Naive thymus-derived CD8-positive, alpha-beta T cell (primary cell): Measurements from ENCODE around the gene POLR2M. TPM values are rescaled to one million over a fixed set of nuclear protein-coding genes. Genes with fewer than 3 reads are reported as not detected.

Source experiments
- ATAC-seq, 2 donors: fragments of 150-1000 bp; cut with Tn5 transposase in 1 of 2; sonication (Bioruptor Pico), chemical (Tn5 transposase) in 1 of 2; 1 replicate in 1 of 2; 2 replicates in 1 of 2; pipeline ENCODE4 v1.10.0; 2021; ENCODE audit warnings: mild to moderate bottlenecking in 2 of 2, moderate library complexity in 2 of 2
- POLR2A ChIA-PET: fragments of 350-600 bp; sonication (Branson Sonifier 250); formaldehyde crosslinking; loops from one replicate; lab custom pipeline; 2021; ENCODE audit warnings: antibody characterized with exemption; lab: Charles Lee
- DNase-seq, 10 donors: peaks; one replicate each; pipeline versions ENCODE4 v3.0.0 to v3.0.0-alpha.2; 2020 to 2022
- H3K27ac Mint-ChIP-seq, 10 donors: one replicate each; pipeline ENCODE4 v1.8.0; 2020 to 2022; ENCODE audit warnings: mild to moderate bottlenecking in 10 of 10, mixed read lengths in 10 of 10, moderate library complexity in 4 of 10, inconsistent platforms in 1 of 10
- H3K27me3 Mint-ChIP-seq, 5 donors: one replicate each; pipeline ENCODE4 v1.8.0; 2021 to 2022; ENCODE audit warnings: mixed read lengths in 5 of 5
- H3K36me3 Mint-ChIP-seq, 3 donors: one replicate each; pipeline ENCODE4 v1.8.0; 2020 to 2022; ENCODE audit warnings: mixed read lengths in 3 of 3, mild to moderate bottlenecking in 2 of 3, inconsistent platforms in 1 of 3
- H3K4me1 Mint-ChIP-seq, 4 donors: one replicate each; pipeline ENCODE4 v1.8.0; 2021 to 2022; ENCODE audit warnings: mixed read lengths in 4 of 4
- H3K4me3 Mint-ChIP-seq, 10 donors: one replicate each; pipeline ENCODE4 v1.8.0; 2020 to 2022; ENCODE audit warnings: mild to moderate bottlenecking in 10 of 10, mixed read lengths in 10 of 10, moderate library complexity in 6 of 10, inconsistent platforms in 1 of 10
- H3K9me3 Mint-ChIP-seq, 9 donors: one replicate each; pipeline ENCODE4 v1.8.0; 2020 to 2022; ENCODE audit warnings: mixed read lengths in 9 of 9, mild to moderate bottlenecking in 3 of 9, inconsistent platforms in 1 of 9, moderate library complexity in 1 of 9
- polyA plus RNA-seq, 3 donors: library from polyadenylated mRNA; unstranded; fragments of 300-500 nt; fragmentation: Illumina TruSeq; gene quantifications; one replicate each; pipeline ENCODE4 v1.2.3, GENCODE V29; 2021
- total RNA-seq, 8 experiments: library from RNA in 2 of 8; stranded (reverse) in 2 of 8; gene quantifications; one replicate each; pipeline ENCODE4 v1.2.3 and lab custom pipeline; 2021 to 2026

The POLR2M gene
- total and polyA plus RNA-seq, 5 experiments from 2014 or later, result 46.0 to 114 (median 56.7) TPM

GRCh38 chr15:57677204-57677603 lies 29.3 kb upstream of the POLR2M start:
- Mint-ChIP-seq H3K4me3 (no peak overlapping the region), H3K9me3 (peaks cover 0 to 3% (median 0%) of the 10 kb centered on the region in 9 donors), H3K27ac (no peak overlapping the region), H3K27me3 (peaks cover 7 to 35% (median 15%) of the 10 kb centered on the region in 5 donors), H3K36me3 (no peaks in the 10 kb centered on the region), H3K4me1 (peaks cover 0 to 5% (median 3%) of the 10 kb centered on the region in 4 donors)
- ATAC-seq (no peak), DNase-seq (no peak)
- POLR2A ChIA-PET, result no interaction called here

- Mint-ChIP-seq H3K27me3 (peaks cover 3 to 12% (median 7%) of the 10 kb centered on the region in 5 donors), H3K27ac (no peak overlapping the region), H3K9me3 (peaks cover 0 to 3% (median 0%) of the 10 kb centered on the region in 9 donors), H3K4me1 (peaks cover 0 to 5% (median 3%) of the 10 kb centered on the region in 4 donors), H3K4me3 (no peak overlapping the region), H3K36me3 (peaks cover 0 to 1% (median 0%) of the 10 kb centered on the region in 3 donors)
- POLR2A ChIA-PET, result no interaction called here
- ATAC-seq (no peak), DNase-seq (no peak)
Observed at GRCh38 chr15:57680021-57680420, 26.5 kb upstream of the POLR2M start.

- H3K27me3 Mint-ChIP-seq, result peaks cover 0 to 5% (median 2%) of the 10 kb centered on the region in 5 donors
- DNase-seq (no peak), ATAC-seq (no peak)
- peaks cover 0 to 5% (median 3%) of the 10 kb centered on the region in 4 donors for H3K4me1 Mint-ChIP-seq
- peaks cover 0 to 1% (median 0%) of the 10 kb centered on the region in 3 donors for H3K36me3 Mint-ChIP-seq
- H3K4me3 Mint-ChIP-seq, result no peak overlapping the region
- H3K9me3 Mint-ChIP-seq, result peaks cover 0 to 3% (median 0%) of the 10 kb centered on the region in 9 donors
- H3K27ac Mint-ChIP-seq, result no peak overlapping the region
- POLR2A ChIA-PET, result no interaction called here
Observed at GRCh38 chr15:57681011-57681410, 25.5 kb upstream of the POLR2M start.

- Mint-ChIP-seq H3K9me3 (peaks cover 0 to 3% (median 0%) of the 10 kb centered on the region in 9 donors), H3K27me3 (peaks cover 0 to 5% (median 2%) of the 10 kb centered on the region in 5 donors), H3K27ac (no peak overlapping the region), H3K36me3 (peaks cover 0 to 1% (median 0%) of the 10 kb centered on the region in 3 donors), H3K4me3 (no peak overlapping the region), H3K4me1 (peaks cover 0 to 5% (median 3%) of the 10 kb centered on the region in 4 donors)
- DNase-seq (no peak), ATAC-seq (no peak)
- POLR2A ChIA-PET, result no interaction called here
Observed at GRCh38 chr15:57683481-57683880, 23.0 kb upstream of the POLR2M start.

- no peak for ATAC-seq
- Mint-ChIP-seq H3K36me3 (peaks cover 0 to 1% (median 0%) of the 10 kb centered on the region in 3 donors), H3K9me3 (no peaks in the 10 kb centered on the region), H3K4me1 (peaks cover 0 to 5% (median 3%) of the 10 kb centered on the region in 4 donors), H3K27ac (no peak overlapping the region), H3K27me3 (peaks cover 0 to 1% (median 0%) of the 10 kb centered on the region in 5 donors), H3K4me3 (no peak overlapping the region)
- DNase-seq, result no peak
- POLR2A ChIA-PET, result no interaction called here
Observed at GRCh38 chr15:57684491-57685151, 21.9 kb upstream of the POLR2M start.

GRCh38 chr15:57685306-57686095 lies 21.0 kb upstream of the POLR2M start:
- POLR2A ChIA-PET, result no interaction called here
- H3K9me3 Mint-ChIP-seq, result no peaks in the 10 kb centered on the region
- no peak overlapping the region for H3K27ac Mint-ChIP-seq
- no peaks in the 10 kb centered on the region for H3K4me1 Mint-ChIP-seq
- no peak for ATAC-seq
- peaks cover 0 to 1% (median 0%) of the 10 kb centered on the region in 3 donors for H3K36me3 Mint-ChIP-seq
- no peak for DNase-seq
- no peaks in the 10 kb centered on the region for H3K27me3 Mint-ChIP-seq
- no peak overlapping the region for H3K4me3 Mint-ChIP-seq

- no peak overlapping the region for H3K4me3 Mint-ChIP-seq
- H3K4me1 Mint-ChIP-seq, result no peaks in the 10 kb centered on the region
- DNase-seq, result no peak
- no peaks in the 10 kb centered on the region for H3K9me3 Mint-ChIP-seq
- no peaks in the 10 kb centered on the region for H3K27me3 Mint-ChIP-seq
- no peak overlapping the region for H3K27ac Mint-ChIP-seq
- H3K36me3 Mint-ChIP-seq, result peaks cover 0 to 1% (median 0%) of the 10 kb centered on the region in 3 donors
- no peak for ATAC-seq
- POLR2A ChIA-PET, result no interaction called here
Observed at GRCh38 chr15:57686657-57687056, 19.9 kb upstream of the POLR2M start.

- no peaks in the 10 kb centered on the region for H3K27me3 Mint-ChIP-seq
- no peak overlapping the region for H3K27ac Mint-ChIP-seq
- no peaks in the 10 kb centered on the region for H3K4me1 Mint-ChIP-seq
- no peaks in the 10 kb centered on the region for H3K9me3 Mint-ChIP-seq
- POLR2A ChIA-PET, result no interaction called here
- no peaks in the 10 kb centered on the region for H3K36me3 Mint-ChIP-seq
- no peak for ATAC-seq
- DNase-seq, result no peak
- no peak overlapping the region for H3K4me3 Mint-ChIP-seq
Observed at GRCh38 chr15:57690341-57690966, 16.1 kb upstream of the POLR2M start.

GRCh38 chr15:57691082-57691481 lies 15.4 kb upstream of the POLR2M start:
- H3K27me3 Mint-ChIP-seq, result no peaks in the 10 kb centered on the region
- H3K36me3 Mint-ChIP-seq, result no peaks in the 10 kb centered on the region
- no peak overlapping the region for H3K4me3 Mint-ChIP-seq
- DNase-seq (no peak), ATAC-seq (no peak)
- H3K4me1 Mint-ChIP-seq, result no peaks in the 10 kb centered on the region
- H3K27ac Mint-ChIP-seq, result no peak overlapping the region
- H3K9me3 Mint-ChIP-seq, result no peaks in the 10 kb centered on the region
- POLR2A ChIA-PET, result no interaction called here

GRCh38 chr15:57692709-57693108 lies 13.8 kb upstream of the POLR2M start:
- Mint-ChIP-seq H3K36me3 (no peaks in the 10 kb centered on the region), H3K27me3 (peaks cover 0 to 7% (median 2%) of the 10 kb centered on the region in 5 donors), H3K9me3 (no peaks in the 10 kb centered on the region), H3K4me1 (no peaks in the 10 kb centered on the region), H3K4me3 (no peak overlapping the region), H3K27ac (no peak overlapping the region)
- no peak for ATAC-seq
- POLR2A ChIA-PET, result no interaction called here
- DNase-seq, result no peak

- POLR2A ChIA-PET, result no interaction called here
- no peaks in the 10 kb centered on the region for H3K4me1 Mint-ChIP-seq
- no peak overlapping the region for H3K27ac Mint-ChIP-seq
- ATAC-seq, result no peak
- no peaks in the 10 kb centered on the region for H3K36me3 Mint-ChIP-seq
- H3K4me3 Mint-ChIP-seq, result no peak overlapping the region
- DNase-seq, result no peak
- H3K27me3 Mint-ChIP-seq, result peaks cover 0 to 9% (median 6%) of the 10 kb centered on the region in 5 donors
- H3K9me3 Mint-ChIP-seq, result no peaks in the 10 kb centered on the region
Observed at GRCh38 chr15:57694279-57694678, 12.2 kb upstream of the POLR2M start.

- Mint-ChIP-seq H3K36me3 (no peaks in the 10 kb centered on the region), H3K27me3 (peaks cover 0 to 18% (median 10%) of the 10 kb centered on the region in 5 donors), H3K4me1 (no peaks in the 10 kb centered on the region), H3K9me3 (no peaks in the 10 kb centered on the region), H3K27ac (no peak overlapping the region), H3K4me3 (no peak overlapping the region)
- ATAC-seq (no peak), DNase-seq (no peak)
- POLR2A ChIA-PET, result interaction anchor here (1.2 kb wide), 1 partner anchor 10 kb away, joined by 6 read pairs; the partner anchor contains the start of gene POLR2M
Observed at GRCh38 chr15:57696146-57696545, 10.4 kb upstream of the POLR2M start.

GRCh38 chr15:57697588-57697987 lies 8.9 kb upstream of the POLR2M start:
- Mint-ChIP-seq H3K36me3 (no peaks in the 10 kb centered on the region), H3K27ac (no peak overlapping the region), H3K4me3 (no peak overlapping the region), H3K9me3 (no peaks in the 10 kb centered on the region), H3K4me1 (peaks cover 0 to 5% (median under 1%) of the 10 kb centered on the region in 4 donors), H3K27me3 (peaks cover 0 to 23% (median 10%) of the 10 kb centered on the region in 5 donors)
- no peak for ATAC-seq
- DNase-seq, result no peak
- POLR2A ChIA-PET, result interaction anchor here (1.4 kb wide), 1 partner anchor 9 kb away, joined by 3 read pairs; the partner anchor contains the start of gene POLR2M
